ENCODE data around the gene SPIRE2. TPM values are rescaled to one million over a fixed set of nuclear protein-coding genes. Genes with fewer than 3 reads are reported as not detected.
A peak's percentile ranks its signal among the peaks of the same experiment; 100 is the strongest.
"Not testable (repeated sequence)": the region's sequence is repeated elsewhere in the genome, so short reads cannot be mapped to it uniquely, and the experiment has no call there.

The SPIRE2 gene
- total and polyA plus RNA-seq, 9 donors, result 0.95 to 28.7 (median 2.9) TPM

DNA sequence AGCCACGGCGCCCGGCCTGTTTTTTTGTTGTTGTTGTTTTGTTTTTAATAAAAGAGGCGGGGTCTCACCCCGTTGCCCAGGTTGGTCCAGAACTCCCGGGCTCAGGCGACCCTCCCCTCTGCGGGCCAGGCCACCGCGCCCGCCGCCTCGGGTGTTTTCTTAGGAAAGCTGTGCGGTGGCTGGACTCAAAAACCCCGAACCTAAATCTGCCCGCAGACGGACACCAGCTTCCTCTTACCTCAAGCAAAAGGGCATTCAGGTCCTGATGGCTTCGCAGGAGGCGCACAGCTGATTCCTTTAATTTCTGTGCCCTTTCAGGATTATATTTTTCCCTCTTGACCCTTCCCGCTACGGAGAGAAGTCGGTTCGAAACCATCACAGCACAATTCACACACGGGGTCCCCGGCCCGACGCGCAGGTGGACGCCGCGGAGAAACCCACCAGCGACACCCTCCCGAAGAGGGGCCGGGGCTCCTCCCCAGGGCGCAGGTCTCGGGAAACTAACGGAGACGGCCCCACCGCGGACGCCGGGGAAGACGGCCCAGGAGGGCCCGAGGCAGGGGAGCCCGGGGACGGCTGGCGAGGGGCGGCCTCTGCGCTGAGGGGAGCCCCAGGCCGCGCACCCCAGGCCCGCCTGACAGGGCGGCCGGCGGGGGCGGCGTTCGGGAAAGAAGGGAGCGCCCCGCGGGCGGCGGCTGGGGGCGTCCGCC lies 12.5 kb upstream of the SPIRE2 start:
- 6 to 10% (median 6%) methylated on average over 58 to 65 of the region's 65 CpGs for WGBS, 3 donors
- H3K4me3 ChIP-seq, result peak overlapping the region; percentile 72
- no peaks in the 10 kb centered on the region for H3K27me3 ChIP-seq
- H3K4me1 ChIP-seq (ENCODE audit: insufficient read depth), result peaks cover 3% of the 10 kb centered on the region
- intact Hi-C loops (cut with DNase I), result no loop called here
- no peaks in the 10 kb centered on the region for H3K36me3 ChIP-seq
- no peak for TF ChIP-seq POLR2A (IDR thresholded peaks at IDR 0.05)
- no peak for TF ChIP-seq EP300 (IDR thresholded peaks at IDR 0.05)
- TF ChIP-seq, protein P1, sequence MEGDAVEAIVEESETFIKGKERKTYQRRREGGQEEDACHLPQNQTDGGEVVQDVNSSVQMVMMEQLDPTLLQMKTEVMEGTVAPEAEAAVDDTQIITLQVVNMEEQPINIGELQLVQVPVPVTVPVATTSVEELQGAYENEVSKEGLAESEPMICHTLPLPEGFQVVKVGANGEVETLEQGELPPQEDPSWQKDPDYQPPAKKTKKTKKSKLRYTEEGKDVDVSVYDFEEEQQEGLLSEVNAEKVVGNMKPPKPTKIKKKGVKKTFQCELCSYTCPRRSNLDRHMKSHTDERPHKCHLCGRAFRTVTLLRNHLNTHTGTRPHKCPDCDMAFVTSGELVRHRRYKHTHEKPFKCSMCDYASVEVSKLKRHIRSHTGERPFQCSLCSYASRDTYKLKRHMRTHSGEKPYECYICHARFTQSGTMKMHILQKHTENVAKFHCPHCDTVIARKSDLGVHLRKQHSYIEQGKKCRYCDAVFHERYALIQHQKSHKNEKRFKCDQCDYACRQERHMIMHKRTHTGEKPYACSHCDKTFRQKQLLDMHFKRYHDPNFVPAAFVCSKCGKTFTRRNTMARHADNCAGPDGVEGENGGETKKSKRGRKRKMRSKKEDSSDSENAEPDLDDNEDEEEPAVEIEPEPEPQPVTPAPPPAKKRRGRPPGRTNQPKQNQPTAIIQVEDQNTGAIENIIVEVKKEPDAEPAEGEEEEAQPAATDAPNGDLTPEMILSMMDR (IDR thresholded peaks at IDR 0.05), result no peak
- no peak for DNase-seq
- no peaks in the 10 kb centered on the region for H3K9me3 ChIP-seq
- H3K27ac ChIP-seq, result no peak overlapping the region

DNA sequence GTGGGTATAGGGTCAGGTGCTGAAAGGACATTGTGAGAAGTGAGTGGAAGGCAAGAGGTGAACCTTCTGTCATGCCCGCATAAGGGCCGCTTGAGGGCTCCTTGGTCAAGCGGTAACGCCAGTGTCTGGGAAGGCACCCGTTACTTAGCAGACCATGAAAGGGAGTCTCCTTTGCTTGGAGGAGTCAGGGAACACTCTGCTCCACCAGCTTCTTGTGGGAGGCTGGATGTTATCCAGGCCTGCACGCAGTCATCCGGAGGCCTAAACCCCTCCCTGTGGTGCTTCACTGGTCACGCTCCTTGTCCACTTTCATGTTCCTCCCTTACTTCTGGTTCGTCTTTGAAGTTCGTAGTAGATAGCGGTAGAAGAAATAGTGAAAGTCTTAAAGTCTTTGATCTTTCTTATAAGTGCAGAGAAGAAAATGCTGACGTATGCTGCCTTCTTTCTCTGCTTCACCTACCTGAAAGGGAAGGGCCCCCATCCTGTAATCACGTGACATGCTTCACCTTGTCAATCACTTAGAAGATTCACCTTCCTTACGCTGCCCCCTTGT lies 9.3 kb upstream of the SPIRE2 start:
- H3K27ac ChIP-seq; H3K4me3 ChIP-seq; intact Hi-C loops (cut with DNase I); H3K36me3 ChIP-seq; H3K27me3 ChIP-seq; H3K4me1 ChIP-seq (ENCODE audit: insufficient read depth); H3K9me3 ChIP-seq: not testable (repeated sequence)
- 38 to 46% (median 42%) methylated on average over 14 of the region's 14 CpGs for WGBS, 3 donors
- peak in 3 of 5 donors; percentile 53 to 77 (median 61) for DNase-seq

DNA sequence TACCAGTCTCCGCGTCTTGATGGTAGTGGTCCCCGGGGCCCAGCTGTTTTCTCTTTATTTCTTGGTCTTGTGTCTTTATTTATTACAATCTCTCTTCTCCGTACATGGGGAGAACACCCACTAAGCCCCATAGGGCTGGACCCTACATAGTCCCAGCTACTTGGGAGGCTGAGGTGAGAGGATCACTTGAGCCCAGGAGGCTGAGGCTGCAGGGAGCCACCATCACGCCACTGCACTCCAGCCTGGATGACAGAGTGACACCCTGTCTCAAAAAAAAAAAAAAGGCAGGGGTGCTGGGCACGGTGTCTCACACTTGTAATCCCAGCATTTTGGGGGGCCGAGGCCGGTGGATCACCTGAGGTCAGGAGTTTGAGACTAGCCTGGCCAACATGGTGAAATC lies 8.8 kb upstream of the SPIRE2 start:
- H3K27me3 ChIP-seq; intact Hi-C loops (cut with DNase I); H3K4me1 ChIP-seq (ENCODE audit: insufficient read depth); H3K4me3 ChIP-seq; DNase-seq; H3K36me3 ChIP-seq; H3K9me3 ChIP-seq; H3K27ac ChIP-seq: not testable (repeated sequence)
- 93 to 97% (median 94%) methylated on average over 8 of the region's 8 CpGs for WGBS, 3 donors

DNA sequence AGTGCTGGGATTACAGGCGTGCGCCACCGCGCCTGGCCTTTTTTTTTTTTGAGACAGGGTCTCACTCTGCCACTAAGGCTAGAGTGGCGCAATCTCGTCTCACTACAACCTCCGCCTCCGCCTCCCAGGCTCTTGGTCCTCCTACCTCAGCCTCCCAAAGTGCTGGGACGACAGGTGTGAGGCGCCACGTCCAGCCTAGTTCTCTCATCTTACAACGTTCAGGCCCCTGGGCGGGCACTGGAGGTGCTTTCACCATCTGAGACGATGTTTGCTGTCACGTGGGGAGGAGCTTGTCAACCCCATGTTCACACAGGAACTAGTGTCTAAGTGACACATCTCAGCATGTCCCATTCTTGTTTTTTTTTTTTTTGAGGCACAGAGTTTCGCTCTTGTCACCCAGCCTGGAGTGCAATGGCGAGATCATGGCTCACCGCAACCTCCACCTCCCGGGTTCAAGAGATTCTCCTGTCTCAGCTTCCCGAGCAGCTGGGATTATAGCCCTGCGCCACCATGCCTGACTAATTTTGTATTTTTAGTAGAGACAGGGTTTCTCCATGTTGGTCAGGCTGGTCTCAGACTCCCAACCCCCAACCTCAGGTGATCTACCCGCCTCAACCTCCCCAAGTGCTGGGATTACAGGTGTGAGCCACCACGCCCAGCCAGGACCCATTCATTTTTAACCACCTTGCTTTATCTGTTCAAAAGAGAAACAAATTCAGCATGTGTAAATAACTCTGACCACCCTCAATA lies 6.7 kb upstream of the SPIRE2 start:
- no peak for DNase-seq
- Histone ChIP-seq H3K4me3 (no peak overlapping the region), H3K27ac (no peak overlapping the region), H3K36me3 (no peaks in the 10 kb centered on the region), H3K9me3 (no peaks in the 10 kb centered on the region), H3K27me3 (no peaks in the 10 kb centered on the region), H3K4me1 (ENCODE audit: insufficient read depth) (no peaks in the 10 kb centered on the region)
- intact Hi-C loops (cut with DNase I), result no loop called here
- WGBS, 3 donors, result 90 to 96% (median 96%) methylated on average over 23 of the region's 23 CpGs
- TF ChIP-seq POLR2A (IDR thresholded peaks at IDR 0.05) (no peak), EP300 (IDR thresholded peaks at IDR 0.05) (no peak)
- TF ChIP-seq, protein P1 (IDR thresholded peaks at IDR 0.05), result no peak

DNA sequence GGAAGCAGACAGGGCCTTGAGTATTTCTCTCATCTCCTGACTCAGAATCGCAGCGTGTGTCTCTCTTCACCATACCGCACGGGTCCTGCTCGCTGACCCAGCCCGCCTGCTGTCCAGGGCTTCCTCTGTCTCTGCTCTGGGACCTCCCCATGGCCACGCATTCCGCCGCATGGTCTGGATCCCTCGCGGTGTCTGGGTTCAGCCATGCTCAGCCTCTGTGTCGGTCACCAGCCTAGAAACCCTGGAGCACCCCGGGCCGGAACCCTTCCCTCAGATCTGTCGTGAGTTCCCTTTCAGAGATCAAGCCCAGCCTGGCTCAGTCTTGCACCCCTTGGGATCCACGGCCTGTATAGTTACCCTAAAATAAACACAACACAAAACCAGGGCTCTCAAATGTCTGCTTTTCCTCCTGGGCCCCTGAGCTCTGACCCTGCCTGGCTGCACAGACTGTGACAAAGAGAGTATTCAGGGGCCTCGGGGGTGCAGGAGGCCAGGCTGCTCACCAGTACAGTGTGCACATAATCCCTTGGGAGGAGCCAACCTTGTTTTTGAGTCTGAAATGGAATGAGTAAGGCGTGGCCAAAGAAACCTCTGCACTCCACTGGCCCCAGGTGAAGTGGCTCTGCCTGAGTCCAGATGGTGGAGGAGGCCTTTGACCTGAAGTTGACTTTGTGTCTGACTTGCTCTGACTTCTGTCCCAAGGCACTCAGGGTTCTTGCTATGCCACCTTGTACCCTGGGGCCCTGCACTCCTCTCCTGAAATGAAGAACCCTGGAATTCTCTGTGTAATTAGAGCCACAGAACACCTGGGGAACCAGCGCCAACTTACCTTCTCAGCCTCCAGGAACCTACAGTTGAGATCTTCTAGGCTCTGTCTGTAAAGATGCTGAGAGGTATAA lies 5.8 kb upstream of the SPIRE2 start:
- no peaks in the 10 kb centered on the region for H3K9me3 ChIP-seq
- H3K36me3 ChIP-seq, result no peaks in the 10 kb centered on the region
- intact Hi-C loops (cut with DNase I), result no loop called here
- no peak for TF ChIP-seq POLR2A (IDR thresholded peaks at IDR 0.05)
- TF ChIP-seq EP300 (IDR thresholded peaks at IDR 0.05), result no peak
- no peaks in the 10 kb centered on the region for H3K27me3 ChIP-seq
- no peak overlapping the region for H3K4me3 ChIP-seq
- 84 to 89% (median 87%) methylated on average over 19 of the region's 19 CpGs for WGBS, 3 donors
- H3K4me1 ChIP-seq (ENCODE audit: insufficient read depth), result peaks cover under 1% of the 10 kb centered on the region
- no peak for DNase-seq
- no peak overlapping the region for H3K27ac ChIP-seq
